ENCODE data around the gene RAPGEF4. TPM values are rescaled to one million over a fixed set of nuclear protein-coding genes. Genes with fewer than 3 reads are reported as not detected.

Gene RAPGEF4
- polyA plus RNA-seq, 3 donors = not detected

GRCh38 chr2:173101687-173102086 is 366.0 kb downstream of the RAPGEF4 start:
- Histone ChIP-seq H3K9ac (ENCODE audit: insufficient read depth, low read length, poor library complexity, severe bottlenecking) (no peak overlapping the region), H2AFZ (ENCODE audit: insufficient read depth, low read depth, low read length, poor library complexity, severe bottlenecking) (no peak overlapping the region), H3K4me2 (replicated peaks; ENCODE audit: extremely low read depth, low read length, poor library complexity, severe bottlenecking) (no peak overlapping the region), H3K4me1 (ENCODE audit: control insufficient read depth in 1 of 2, insufficient read depth in 2 of 2, low read length in 2 of 2) (no peaks in the 10 kb centered on the region), H3K36me3 (replicated peaks in 1 of 2; ENCODE audit: control insufficient read depth in 1 of 2, insufficient read depth in 2 of 2, low read length in 2 of 2) (peaks cover 4 to 42% of the 10 kb centered on the region in 2 donors), H3K4me3 (replicated peaks in 1 of 3; ENCODE audit: low read depth in 2 of 3, low read length in 3 of 3) (no peak overlapping the region), H3K79me2 (ENCODE audit: insufficient read depth, low read length) (no peaks in the 10 kb centered on the region), H3K9me3 (replicated peaks in 1 of 2; ENCODE audit: control insufficient read depth in 1 of 2, insufficient read depth in 1 of 2, low read length in 2 of 2) (no peaks in the 10 kb centered on the region), H4K20me1 (ENCODE audit: insufficient read depth, low read length) (peaks cover 17% of the 10 kb centered on the region), H3K27ac (ENCODE audit: low read depth in 1 of 2, low read length in 2 of 2) (no peak overlapping the region), H3K27me3 (ENCODE audit: control insufficient read depth in 2 of 2, insufficient read depth in 2 of 2, low read length in 2 of 2) (no peaks in the 10 kb centered on the region)
- no peak for TF ChIP-seq CTCF (IDR thresholded peaks at IDR 0.05)
- Mint-ChIP-seq H3K27me3 (ENCODE audit: low read depth in 3 of 3) (no peaks in the 10 kb centered on the region), H3K4me3 (no peak overlapping the region), H3K27ac (peak overlapping the region in 2 of 7 donors; percentile 17 to 87), H3K9me3 (no peaks in the 10 kb centered on the region), H3K36me3 (peaks cover 36 to 39% of the 10 kb centered on the region in 2 donors), H3K4me1 (peaks cover 18% of the 10 kb centered on the region)
- peak; percentile 38 to 82 (median 42) for DNase-seq
- intact Hi-C loops (cut with micrococcal nuclease) = no loop called here
- WGBS (ENCODE audit: insufficient coverage) = 100% methylated on average over 1 of the region's 3 CpGs

Small RNAs within 50 kb of the gene (small RNA-seq; reads per million reads assigned to genes)
- not detected for gene RF01210 (ENCODE audit: insufficient read length, low read depth)

Other genes with a start within 250 kb of the RAPGEF4 start
- 10 to 100 TPM in 1 of 3 donors, 1 to 10 TPM in 2; 5.4 to 10.3 (median 9.7) TPM for gene PDK1, start 179.8 kb upstream of the RAPGEF4 start, polyA plus RNA-seq